GM20431 (cell line): ENCODE data around the gene SHCBP1L.

Source experiments
- in situ Hi-C: fragments of 300-500 bp; cut with MseI, MboI; formaldehyde crosslinking; loops from one replicate; pipeline ENCODE4 v1.15.0; 2020; ENCODE audit warnings: low sequenced_read_pairs; ENCODE audit not compliant: unreplicated experiment

The SHCBP1L gene

DNA sequence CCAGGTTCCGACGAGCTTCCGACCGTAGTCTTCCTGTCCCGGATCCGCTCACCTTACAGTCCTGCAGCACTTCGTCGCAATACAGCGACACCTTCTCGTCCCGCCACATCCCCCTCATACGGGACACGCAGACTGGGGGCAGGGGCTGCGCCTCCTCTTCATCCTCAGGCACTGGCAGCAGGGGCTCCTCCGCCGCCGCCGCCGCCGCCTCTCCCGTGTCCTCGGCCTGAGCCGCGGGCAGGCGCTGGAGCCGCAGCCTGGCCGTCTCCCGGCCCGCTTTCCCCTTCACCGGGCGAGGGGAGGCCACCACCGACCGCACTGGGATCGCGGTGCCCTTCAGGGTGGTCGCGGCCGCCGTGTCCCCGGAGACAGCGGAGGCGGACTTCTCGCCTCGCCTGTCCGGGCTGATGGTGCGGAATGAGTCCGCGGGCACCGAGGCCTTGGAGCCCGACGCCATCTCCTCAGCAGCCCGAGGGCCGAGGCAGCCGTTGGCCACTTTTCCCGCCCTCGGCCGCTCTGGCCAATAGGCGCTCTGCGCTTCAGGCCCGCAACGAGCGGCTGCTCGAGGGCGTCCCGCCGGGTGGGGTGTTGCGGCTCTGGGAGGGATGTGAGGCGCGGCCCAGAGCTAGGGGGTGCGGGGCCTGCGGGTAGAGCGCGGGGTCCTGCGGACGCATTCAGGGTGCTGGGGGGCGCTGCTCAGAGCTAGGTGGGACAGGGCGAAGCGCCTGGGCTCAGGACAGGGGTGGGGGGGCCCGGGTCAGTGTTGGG lies at the start of gene SHCBP1L:
Gene SHCBP1L, minus strand, starts transcription at position 490 of the 768 bp plus-strand sequence. Its CDS starts 33 bp downstream, at position 457.
- in situ Hi-C loops, result loop anchor here (25.0 kb wide), 1 partner anchor 284 kb away; no protein-coding TSS in a partner anchor

GRCh38 chr1:183002267-183002666 lies 49.3 kb upstream of the SHCBP1L start:
- in situ Hi-C loops, result no loop called here

DNA sequence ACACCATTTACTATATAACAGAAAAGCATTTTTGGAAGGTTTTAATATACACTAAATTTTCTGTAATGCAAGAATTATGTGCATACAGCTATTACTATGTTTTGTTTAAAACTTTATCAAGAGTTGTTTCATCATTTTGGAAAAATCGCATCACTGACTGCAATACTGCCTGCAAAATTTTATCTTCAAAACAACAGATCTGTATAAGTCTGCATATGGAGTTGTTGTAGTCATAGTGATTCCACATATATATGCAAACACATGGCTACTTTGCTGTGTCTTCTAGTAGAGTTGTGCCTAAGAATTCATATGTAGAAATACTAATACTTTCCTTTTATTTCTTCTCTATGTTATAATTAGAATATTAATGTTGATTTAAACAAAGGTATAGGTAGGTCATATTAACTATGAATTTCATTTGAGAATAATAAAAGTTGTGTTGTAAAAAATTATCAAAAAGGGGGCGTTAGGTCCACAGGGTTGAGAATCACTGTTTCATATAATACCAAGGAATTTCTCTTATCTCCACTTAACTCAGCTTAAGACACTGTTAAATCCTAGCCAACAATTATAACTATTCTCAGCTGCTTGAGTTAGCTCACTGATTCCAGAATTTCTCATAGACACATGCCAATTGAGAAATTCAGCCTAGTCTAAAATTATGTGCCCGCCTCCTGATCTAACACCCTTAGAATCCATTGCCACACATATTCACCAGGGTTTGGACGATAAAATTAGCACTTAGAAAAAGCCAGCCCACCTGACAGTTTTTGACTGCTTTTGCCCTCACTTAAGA lies 47.4 kb upstream of the SHCBP1L start:
- in situ Hi-C loops, result no loop called here

GRCh38 chr1:182998482-182998881 lies 45.5 kb upstream of the SHCBP1L start:
- in situ Hi-C loops, result no loop called here

DNA sequence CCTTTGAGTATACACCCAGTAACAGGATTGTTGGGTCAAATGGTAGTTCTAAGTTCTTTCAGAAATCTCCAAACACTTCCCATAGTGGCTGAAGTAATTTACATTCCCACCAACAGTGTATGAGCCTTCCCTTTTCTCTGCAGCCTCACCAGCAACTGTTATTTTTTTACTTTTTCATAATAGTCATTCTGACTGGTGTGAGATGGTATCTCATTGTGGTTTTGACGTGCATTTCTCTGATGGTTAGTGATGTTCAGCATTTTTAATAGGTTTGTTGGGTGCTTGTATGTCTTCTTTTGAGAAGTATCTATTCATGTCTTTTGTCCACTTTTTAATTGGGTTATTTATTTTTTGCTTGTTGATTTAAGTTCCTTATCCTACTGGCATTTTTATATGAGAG lies 43.9 kb upstream of the SHCBP1L start:
- in situ Hi-C loops, result no loop called here

DNA sequence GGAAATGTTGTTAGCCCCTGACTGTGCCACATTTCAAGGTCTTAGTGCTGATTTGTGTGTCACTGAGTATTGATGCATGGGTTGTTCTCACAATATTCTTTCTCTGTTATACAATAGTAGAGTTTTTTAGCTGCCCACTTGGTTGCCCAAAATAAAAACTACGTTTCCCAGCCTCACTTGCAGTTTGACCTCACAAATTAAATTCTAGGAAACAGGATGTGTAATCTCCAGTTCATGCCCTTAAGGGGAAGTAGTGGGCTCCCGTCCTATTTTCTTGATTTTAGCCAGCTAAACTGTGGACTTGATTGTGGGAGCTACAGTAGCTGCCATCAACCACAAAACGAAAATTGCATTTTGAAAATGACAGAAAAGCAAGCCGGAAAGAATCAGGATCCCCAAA lies 42.9 kb upstream of the SHCBP1L start:
- in situ Hi-C loops, result no loop called here

- in situ Hi-C loops, result no loop called here
Measured at GRCh38 chr1:182993746-182994145, 40.8 kb upstream of the SHCBP1L start.

GRCh38 chr1:182990413-182991144 lies 37.6 kb upstream of the SHCBP1L start:
- in situ Hi-C loops, result no loop called here

- in situ Hi-C loops, result no loop called here
Measured at GRCh38 chr1:182985876-182986275, 32.9 kb upstream of the SHCBP1L start.

DNA sequence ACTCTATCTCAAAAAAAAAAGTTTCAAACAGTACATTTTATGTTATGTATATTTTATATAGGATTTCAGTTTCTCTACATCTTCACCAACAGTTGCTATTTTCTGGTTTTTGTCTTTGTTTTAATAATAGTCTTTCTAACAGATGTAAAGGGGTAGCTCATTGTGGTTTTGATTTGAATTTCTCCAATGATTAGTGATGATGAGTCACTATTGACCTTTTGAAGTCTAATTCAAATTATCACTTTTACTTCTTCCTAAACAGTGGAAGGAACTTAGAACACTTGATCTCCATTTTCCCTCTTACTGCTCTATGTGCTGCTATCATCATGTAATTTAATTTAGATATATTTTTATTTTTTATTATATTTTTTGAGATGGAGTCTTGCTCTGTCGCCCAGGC lies 31.7 kb upstream of the SHCBP1L start:
- in situ Hi-C loops, result no loop called here

DNA sequence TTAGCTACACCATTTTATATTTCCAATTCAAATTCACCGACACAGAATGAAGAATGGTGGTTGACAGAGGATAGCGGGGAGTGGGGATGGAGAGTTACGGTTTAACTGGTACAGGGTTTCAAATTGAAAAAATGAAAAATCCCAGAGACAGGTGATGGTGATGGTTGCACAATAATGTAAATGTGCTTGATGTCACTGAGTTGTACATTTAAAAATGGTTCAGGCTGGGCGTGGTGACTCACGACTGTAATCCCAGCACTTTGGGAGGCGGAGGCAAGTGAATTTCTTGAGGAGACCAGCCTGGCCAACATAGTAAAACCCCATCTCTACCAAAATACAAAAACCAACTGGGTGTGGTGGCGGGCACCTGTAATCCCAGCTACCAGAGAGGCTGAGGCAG lies 31.2 kb upstream of the SHCBP1L start:
- in situ Hi-C loops, result no loop called here

GRCh38 chr1:182978151-182978853 lies 25.3 kb upstream of the SHCBP1L start:
- in situ Hi-C loops, result no loop called here

DNA sequence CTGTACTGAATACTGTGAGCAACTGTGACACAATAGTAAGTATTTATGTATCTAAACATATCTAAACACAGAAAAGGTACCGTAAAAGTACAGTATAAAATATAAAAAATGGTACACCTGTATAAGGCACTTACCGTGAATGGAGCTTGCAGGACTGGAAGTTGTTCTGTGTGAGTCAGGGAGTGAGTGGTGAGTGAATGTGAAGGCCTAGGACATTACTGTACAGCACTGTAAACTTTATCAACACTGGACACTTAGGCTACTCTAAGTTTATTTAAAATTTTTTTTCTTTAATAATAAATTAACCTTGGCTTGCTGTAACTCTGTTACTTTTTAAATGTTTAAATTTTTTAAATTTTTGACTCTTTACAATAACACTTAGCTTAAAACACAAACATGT lies 24.5 kb upstream of the SHCBP1L start:
- in situ Hi-C loops, result no loop called here

GRCh38 chr1:182974506-182975191 lies 21.7 kb upstream of the SHCBP1L start:
- in situ Hi-C loops, result loop anchor here (25.0 kb wide), 1 partner anchor 263 kb away; no protein-coding TSS in a partner anchor

GRCh38 chr1:182972829-182973228 lies 19.9 kb upstream of the SHCBP1L start:
- in situ Hi-C loops, result loop anchor here (25.0 kb wide), 1 partner anchor 264 kb away; no protein-coding TSS in a partner anchor

- in situ Hi-C loops, result loop anchor here (25.0 kb wide), 1 partner anchor 265 kb away; no protein-coding TSS in a partner anchor
Measured at GRCh38 chr1:182972231-182972630, 19.3 kb upstream of the SHCBP1L start.

DNA sequence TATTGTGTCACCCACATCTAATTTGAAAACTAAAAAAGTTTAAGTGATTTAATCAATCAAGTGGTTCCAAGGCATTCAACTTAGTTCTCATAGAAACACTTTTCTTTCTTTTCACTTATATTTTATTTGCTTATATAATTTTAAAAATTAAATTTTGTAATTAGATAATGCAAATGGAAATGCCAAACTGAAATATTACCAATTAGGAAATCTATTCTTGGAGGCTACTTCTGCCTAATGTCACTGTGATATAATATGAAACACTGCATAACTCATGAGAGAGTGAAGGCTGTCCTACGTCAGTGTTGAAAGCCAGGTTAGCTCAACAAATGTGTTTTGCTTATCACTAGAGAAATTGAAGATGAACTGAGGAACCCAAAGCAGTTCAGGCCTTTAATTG lies 18.3 kb upstream of the SHCBP1L start:
- in situ Hi-C loops, result loop anchor here (25.0 kb wide), 1 partner anchor 266 kb away; no protein-coding TSS in a partner anchor

- in situ Hi-C loops, result loop anchor here (25.0 kb wide), 1 partner anchor 268 kb away; no protein-coding TSS in a partner anchor
Measured at GRCh38 chr1:182968836-182969734, 16.1 kb upstream of the SHCBP1L start.
